Fibroblast of lung (primary cell): Measurements from ENCODE around the gene TMEM187. TPM values are rescaled to one million over a fixed set of nuclear protein-coding genes. Genes with fewer than 3 reads are reported as not detected.

ENCODE experiments used
- DNase-seq, 2 donors: peaks; one replicate each; pipeline versions ENCODE4 v3.0.0 to v3.0.0-alpha.2; 2010; ENCODE audit warnings: low read depth in 2 of 2
- H2AFZ ChIP-seq: 2 replicates; pipeline ENCODE4 v1.5.1; 2012; ENCODE audit warnings: low read length, control low read depth, inconsistent platforms
- H3K27ac ChIP-seq: 2 replicates; pipeline ENCODE4 v1.5.1; 2011; ENCODE audit warnings: low read length, control low read depth; ENCODE audit not compliant: insufficient read depth
- H3K27me3 ChIP-seq: 2 replicates; pipeline ENCODE4 v1.5.1; 2011; ENCODE audit warnings: mild to moderate bottlenecking, low read length; ENCODE audit not compliant: control insufficient read depth, insufficient read depth
- H3K36me3 ChIP-seq: 2 replicates; pipeline ENCODE4 v1.5.1; 2011; ENCODE audit warnings: low read length; ENCODE audit not compliant: control insufficient read depth, insufficient read depth
- H3K4me1 ChIP-seq: 2 replicates; pipeline ENCODE4 v1.5.1; 2011; ENCODE audit warnings: low read length; ENCODE audit not compliant: control insufficient read depth, insufficient read depth; ENCODE audit errors: extremely low read depth
- H3K4me2 ChIP-seq: 2 replicates; pipeline ENCODE4 v1.5.1; 2011; ENCODE audit warnings: low read length, control low read depth; ENCODE audit not compliant: insufficient read depth; ENCODE audit errors: extremely low read depth
- H3K4me3 ChIP-seq, 4 experiments: fragments of 200-600 bp in 1 of 4; sonication (generic) in 1 of 4; replicated peaks in 1 of 4; 2 replicates each; pipeline ENCODE4 v1.5.1; 2011 to 2016; ENCODE audit warnings: low read length in 4 of 4, low read depth in 3 of 4, mild to moderate bottlenecking in 3 of 4, control low read depth in 2 of 4, inconsistent platforms in 1 of 4, mixed read lengths in 1 of 4; ENCODE audit not compliant: insufficient read depth in 1 of 4; ENCODE audit errors: control extremely low read depth in 1 of 4
- H3K79me2 ChIP-seq: 2 replicates; pipeline ENCODE4 v1.5.1; 2012; ENCODE audit warnings: mild to moderate bottlenecking, low read length, inconsistent platforms; ENCODE audit not compliant: control insufficient read depth, insufficient read depth
- H3K9ac ChIP-seq: 2 replicates; pipeline ENCODE4 v1.5.1; 2011; ENCODE audit warnings: mild to moderate bottlenecking, low read length, control low read depth; ENCODE audit not compliant: insufficient read depth
- H3K9me3 ChIP-seq: 2 replicates; pipeline ENCODE4 v1.5.1; 2012; ENCODE audit warnings: low read depth, low read length; ENCODE audit not compliant: control insufficient read depth, insufficient read depth
- H4K20me1 ChIP-seq: 2 replicates; pipeline ENCODE4 v1.5.1; 2011; ENCODE audit warnings: low read length; ENCODE audit not compliant: control insufficient read depth, insufficient read depth; ENCODE audit errors: extremely low read depth
- CTCF ChIP-seq, 2 donors: IDR thresholded peaks in 1 of 2; conservative IDR thresholded peaks in 1 of 2; 1 replicate in 1 of 2; 2 replicates in 1 of 2; pipeline ENCODE4 v1.5.1; 2011 to 2012; ENCODE audit warnings: low read length in 2 of 2, control low read depth in 1 of 2, inconsistent platforms in 1 of 2, low read depth in 1 of 2, mild to moderate bottlenecking in 1 of 2
- EZH2 ChIP-seq: IDR thresholded peaks from 2 replicates; pipeline ENCODE4 v1.5.1; 2012; ENCODE audit warnings: low read length, control low read depth, mild to moderate bottlenecking; ENCODE audit errors: missing control alignments
- polyA plus RNA-seq, 2 donors: library from polyadenylated mRNA; depleted of rRNA in 1 of 2; stranded (reverse) in 1 of 2; unstranded in 1 of 2; fragments of >200 nt; gene quantifications; 2 replicates each; pipeline ENCODE4 v1.2.1, GENCODE V29; 2011 to 2012; ENCODE audit warnings: missing spikeins in 1 of 2
- total RNA-seq: library from RNA; depleted of rRNA; stranded (reverse); fragments of >200 nt; gene quantifications from 2 replicates; pipeline ENCODE4 v1.2.1, GENCODE V29; 2014

The TMEM187 gene
- total and polyA plus RNA-seq, 2 donors (not counting 1 experiment from before 2014, with no cell fraction given) = 4.6 to 8.3 TPM

DNA sequence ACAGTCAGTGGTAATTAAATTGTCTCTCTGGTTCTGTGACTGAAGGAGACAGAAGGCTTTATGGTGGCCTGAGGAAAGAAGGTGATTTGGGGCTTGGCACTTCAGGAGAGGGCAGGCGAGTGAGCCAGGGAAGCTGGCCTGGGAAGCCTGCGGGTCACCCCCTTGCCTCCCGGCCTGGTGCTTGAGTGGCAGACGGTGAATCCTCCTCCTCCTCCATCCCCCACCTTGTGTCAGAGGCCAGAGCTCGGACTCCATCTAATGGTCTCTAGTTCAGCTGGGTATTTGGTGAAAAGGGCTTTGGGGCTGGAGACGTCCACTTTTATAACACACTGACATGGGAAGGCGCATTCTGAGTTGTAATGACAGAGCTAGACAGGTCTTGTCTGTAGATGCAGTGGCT is 8.7 kb downstream of the TMEM187 start:
- Histone ChIP-seq H3K9me3 (no peaks in the 10 kb centered on the region), H2AFZ (no peak overlapping the region), H3K27ac (no peak overlapping the region), H4K20me1 (no peaks in the 10 kb centered on the region), H3K9ac (no peak overlapping the region), H3K36me3 (no peaks in the 10 kb centered on the region), H3K27me3 (no peaks in the 10 kb centered on the region), H3K4me1 (no peaks in the 10 kb centered on the region), H3K4me2 (no peak overlapping the region), H3K4me3 (no peak overlapping the region), H3K79me2 (no peaks in the 10 kb centered on the region)
- no peak for DNase-seq
- TF ChIP-seq EZH2 (no peak), CTCF (conservative IDR thresholded peaks at IDR 0.05 in 1 of 2, IDR thresholded peaks at IDR 0.05 in 1 of 2; ENCODE audit: low read depth in 1 of 2, low read length in 2 of 2) (no peak)

DNA sequence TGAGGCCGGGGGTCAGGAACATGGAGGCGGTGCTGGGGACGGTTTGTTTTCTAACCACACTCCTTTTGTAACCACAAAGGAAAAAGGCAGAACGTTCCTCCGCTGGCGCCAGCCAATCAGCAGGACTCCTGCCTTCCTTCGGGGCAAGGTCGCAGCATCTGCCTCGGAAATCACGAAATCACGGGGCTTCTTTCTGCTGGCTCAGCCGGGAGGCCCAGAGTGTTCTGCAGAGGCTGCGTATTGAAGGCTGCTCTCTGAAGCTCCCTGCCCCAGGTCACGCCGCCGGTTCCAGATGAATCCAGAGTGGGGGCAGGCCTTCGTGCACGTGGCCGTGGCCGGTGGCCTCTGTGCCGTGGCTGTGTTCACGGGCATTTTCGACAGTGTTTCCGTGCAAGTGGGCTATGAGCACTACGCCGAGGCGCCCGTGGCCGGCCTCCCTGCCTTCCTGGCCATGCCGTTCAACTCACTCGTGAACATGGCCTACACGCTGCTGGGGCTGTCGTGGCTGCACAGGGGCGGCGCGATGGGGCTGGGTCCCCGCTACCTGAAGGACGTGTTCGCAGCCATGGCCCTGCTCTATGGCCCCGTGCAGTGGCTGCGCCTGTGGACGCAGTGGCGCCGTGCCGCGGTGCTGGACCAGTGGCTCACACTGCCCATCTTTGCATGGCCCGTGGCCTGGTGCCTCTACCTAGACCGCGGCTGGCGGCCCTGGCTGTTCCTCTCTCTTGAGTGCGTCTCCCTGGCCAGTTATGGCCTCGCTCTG is 9.4 kb downstream of the TMEM187 start:
- no peak overlapping the region for H3K4me2 ChIP-seq
- no peaks in the 10 kb centered on the region for H3K79me2 ChIP-seq
- no peak overlapping the region for H3K4me3 ChIP-seq
- no peak overlapping the region for H3K9ac ChIP-seq
- no peaks in the 10 kb centered on the region for H3K27me3 ChIP-seq
- TF ChIP-seq CTCF (conservative IDR thresholded peaks at IDR 0.05 in 1 of 2, IDR thresholded peaks at IDR 0.05 in 1 of 2; ENCODE audit: low read depth in 1 of 2, low read length in 2 of 2) (no peak), EZH2 (no peak)
- H4K20me1 ChIP-seq = no peaks in the 10 kb centered on the region
- no peak overlapping the region for H3K27ac ChIP-seq
- H3K9me3 ChIP-seq = no peaks in the 10 kb centered on the region
- no peaks in the 10 kb centered on the region for H3K36me3 ChIP-seq
- DNase-seq = no peak
- no peaks in the 10 kb centered on the region for H3K4me1 ChIP-seq
- H2AFZ ChIP-seq = no peak overlapping the region

- no peaks in the 10 kb centered on the region for H3K9me3 ChIP-seq
- H3K79me2 ChIP-seq = no peaks in the 10 kb centered on the region
- no peaks in the 10 kb centered on the region for H3K27me3 ChIP-seq
- H3K4me3 ChIP-seq = no peak overlapping the region
- H2AFZ ChIP-seq = no peak overlapping the region
- no peak overlapping the region for H3K9ac ChIP-seq
- H3K4me2 ChIP-seq = no peak overlapping the region
- H3K36me3 ChIP-seq = no peaks in the 10 kb centered on the region
- H3K27ac ChIP-seq = no peak overlapping the region
- no peaks in the 10 kb centered on the region for H4K20me1 ChIP-seq
- no peaks in the 10 kb centered on the region for H3K4me1 ChIP-seq
- TF ChIP-seq EZH2 (no peak), CTCF (conservative IDR thresholded peaks at IDR 0.05 in 1 of 2, IDR thresholded peaks at IDR 0.05 in 1 of 2; ENCODE audit: low read depth in 1 of 2, low read length in 2 of 2) (no peak)
- DNase-seq = no peak
Observed at GRCh38 chrX:153983321-153983801, 10.8 kb downstream of the TMEM187 start.
